Stimulated activated naive CD4-positive, alpha-beta T cell (primary cell): Measurements from ENCODE around the gene HMCN1.
"Not testable (repeated sequence)": the region's sequence is repeated elsewhere in the genome, so short reads cannot be mapped to it uniquely, and the experiment has no call there.

ENCODE experiments used
- DNase-seq, 6 experiments: peaks; one replicate each; lab custom pipeline; 2025; lab: John Stamatoyannopoulos, UW

The HMCN1 gene

DNA sequence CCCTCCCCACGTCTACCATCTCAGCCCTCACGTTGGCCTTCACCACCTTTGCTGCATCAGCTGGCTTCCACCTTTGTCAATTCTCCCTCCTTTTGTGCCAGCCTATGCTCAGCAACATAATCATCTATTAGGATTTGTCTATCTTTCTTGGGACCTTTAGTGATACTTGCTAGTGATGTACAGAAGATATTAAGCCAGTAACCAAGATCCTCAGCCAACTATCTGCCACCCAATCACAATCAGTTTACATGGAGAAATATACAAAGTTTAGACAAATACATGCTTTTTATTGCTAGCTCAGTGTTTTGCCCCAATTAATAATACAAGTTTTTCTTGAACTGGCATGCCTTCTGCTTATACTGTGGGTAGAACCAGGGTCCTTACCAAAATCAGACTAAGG is 468.6 kb downstream of the HMCN1 start:
- no peak for DNase-seq

DNA sequence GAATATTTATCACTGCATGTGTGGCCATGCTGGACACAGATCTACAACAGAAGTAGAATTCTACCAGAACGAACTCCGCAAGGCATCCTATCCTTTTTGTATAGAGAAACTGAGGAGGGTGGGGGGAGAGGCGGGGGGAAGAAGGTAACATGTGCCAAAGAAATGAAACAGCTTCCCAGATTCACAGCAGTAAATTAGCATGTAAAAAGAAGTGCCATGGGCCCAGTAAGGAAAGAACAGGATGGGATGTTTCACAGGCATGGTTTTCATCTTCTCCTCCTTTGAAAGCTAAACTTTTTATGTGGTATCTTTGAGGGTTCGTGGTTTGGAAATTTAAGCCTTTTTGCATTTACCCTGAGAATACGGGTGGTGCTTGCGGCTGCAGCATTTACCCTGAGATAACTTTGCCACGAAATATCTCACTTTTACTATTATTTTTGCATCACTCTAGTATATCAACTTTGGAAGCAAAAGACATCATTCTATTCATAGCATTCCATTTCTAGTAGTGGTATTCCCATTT is 471.9 kb downstream of the HMCN1 start:
- peak in 1 of 6 experiments; percentile 9 for DNase-seq

DNA sequence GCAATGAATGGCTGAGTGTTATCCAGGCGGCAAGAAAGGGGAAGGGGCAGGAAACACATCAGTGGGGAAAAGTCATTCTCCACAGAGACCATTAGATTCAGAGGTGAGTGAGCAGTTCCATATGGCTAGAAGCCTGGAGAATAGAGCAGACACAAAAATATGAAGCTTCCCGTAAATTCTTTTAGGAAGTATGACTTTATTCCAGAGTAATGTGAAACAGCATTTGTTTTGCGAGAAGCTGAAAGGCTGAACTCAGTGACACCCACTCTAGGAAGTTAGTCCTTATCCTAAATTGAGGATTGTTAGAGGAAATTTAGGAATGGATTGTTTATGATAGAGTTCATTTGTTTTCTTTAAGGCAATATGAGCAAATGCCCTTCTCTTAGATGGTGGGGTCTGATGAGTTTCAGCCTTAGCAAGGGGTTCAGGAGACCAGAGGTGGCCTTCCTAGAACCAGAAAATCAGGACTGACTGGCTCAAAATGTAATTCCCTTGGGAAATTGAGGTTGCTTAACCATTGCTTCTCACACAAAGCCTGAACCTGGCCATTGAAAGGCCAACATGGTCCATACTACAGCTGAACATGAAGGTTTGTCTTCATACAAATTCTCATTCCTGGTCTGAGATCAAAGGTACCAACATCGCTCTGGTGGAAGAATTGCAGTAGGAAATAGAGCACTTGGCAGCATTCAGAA is 473.3 kb downstream of the HMCN1 start:
- no peak for DNase-seq

DNA sequence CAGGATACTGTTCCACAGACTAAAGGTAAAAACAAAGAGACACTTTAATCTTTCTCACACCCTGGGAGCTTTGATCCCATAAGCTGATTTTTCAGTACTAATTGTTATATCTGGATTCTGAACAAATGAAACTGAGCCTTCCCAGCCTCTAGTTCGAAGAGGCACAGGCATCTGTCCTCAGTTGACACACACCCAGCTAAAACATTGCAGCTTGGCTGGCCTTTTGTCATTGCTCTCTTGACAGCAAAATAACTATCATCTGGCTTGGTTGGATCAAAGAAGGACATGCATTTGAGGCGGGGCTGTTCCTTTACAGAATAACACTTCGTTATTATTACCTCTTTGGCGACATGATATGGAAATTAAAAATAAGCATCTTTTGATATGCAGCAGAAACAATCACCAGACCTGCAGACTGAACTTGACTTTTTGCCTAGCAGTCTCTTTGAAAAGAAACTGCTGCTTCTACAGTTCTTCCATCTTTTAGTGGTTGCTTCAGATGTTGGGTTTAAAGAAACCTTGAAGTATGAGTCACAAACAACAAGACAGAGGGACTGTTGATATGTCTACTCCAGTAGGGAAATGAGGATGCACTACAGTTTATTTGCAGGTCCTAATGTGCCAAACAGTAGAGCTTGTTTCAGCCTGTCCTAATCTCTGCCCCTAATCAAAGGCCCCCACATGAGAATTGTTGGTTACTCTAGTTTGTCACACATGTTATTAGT is 474.4 kb downstream of the HMCN1 start:
- DNase-seq: no peak

DNA sequence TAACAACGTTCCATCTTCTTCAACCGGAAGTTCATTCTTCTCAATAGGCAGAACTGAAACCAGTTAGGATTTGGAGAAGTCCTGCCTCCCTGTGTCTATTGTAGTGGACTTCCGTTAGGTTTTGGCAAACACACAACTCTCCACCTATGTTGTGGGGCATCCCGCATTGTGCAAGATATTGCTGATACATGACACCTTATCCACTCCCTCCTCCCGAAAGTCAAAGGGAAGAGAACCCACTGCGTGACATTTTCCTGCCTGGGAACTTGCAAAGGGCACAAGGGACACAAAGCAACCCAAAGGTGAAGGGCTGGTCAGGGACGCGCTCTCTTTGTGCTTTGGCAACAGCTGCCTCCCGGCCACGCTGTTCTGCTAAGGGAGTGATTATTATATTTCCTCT is 476.1 kb downstream of the HMCN1 start:
- DNase-seq: no peak

DNA sequence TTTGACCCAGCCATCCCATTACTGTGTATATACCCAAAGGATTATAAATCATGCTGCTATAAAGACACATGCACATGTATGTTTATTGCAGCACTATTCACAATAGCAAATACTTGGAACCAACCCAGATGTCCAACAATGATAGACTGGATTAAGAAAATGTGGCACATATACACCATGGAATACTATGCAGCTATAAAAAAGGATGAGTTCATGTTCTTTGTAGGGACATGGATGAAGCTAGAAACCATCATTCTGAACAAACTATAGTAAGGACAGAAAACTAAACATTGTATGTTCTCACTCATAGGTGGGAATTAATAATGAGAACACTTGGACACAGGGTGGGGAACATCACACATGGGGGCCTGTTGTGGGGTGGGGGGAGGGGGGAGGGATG is 477.4 kb downstream of the HMCN1 start:
- DNase-seq: not testable (repeated sequence)

DNA sequence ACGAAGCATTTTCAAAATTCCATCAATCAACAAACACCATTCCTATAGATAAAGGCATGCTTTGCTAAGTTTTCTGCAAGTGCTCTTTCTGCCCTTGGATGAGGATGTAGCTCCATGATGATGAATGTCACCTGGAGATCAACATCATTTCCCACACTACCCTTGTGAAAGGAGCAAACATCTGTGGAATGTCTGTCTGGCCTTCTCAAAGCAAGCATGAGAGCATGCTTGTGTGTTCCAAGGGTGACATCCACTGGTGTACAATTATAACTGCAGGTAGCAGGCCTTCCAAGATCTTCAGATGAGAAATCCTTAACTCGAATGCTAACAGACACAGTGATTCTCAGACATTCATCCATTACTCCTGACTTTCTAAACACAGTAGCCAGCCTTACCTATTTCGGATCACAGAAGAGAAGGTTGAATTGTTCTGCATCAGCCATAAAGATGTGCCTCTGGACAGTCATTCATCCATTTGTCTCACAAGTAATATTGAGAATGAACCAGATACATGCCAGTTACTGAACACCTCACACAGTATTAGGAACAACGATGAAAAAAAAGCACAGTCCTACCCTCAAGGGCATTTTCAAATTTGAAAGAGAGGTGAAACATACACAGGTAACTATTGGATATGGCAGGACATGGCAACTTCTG is 478.5 kb downstream of the HMCN1 start:
- peak in 2 of 6 experiments; percentile 11 to 27 for DNase-seq

DNA sequence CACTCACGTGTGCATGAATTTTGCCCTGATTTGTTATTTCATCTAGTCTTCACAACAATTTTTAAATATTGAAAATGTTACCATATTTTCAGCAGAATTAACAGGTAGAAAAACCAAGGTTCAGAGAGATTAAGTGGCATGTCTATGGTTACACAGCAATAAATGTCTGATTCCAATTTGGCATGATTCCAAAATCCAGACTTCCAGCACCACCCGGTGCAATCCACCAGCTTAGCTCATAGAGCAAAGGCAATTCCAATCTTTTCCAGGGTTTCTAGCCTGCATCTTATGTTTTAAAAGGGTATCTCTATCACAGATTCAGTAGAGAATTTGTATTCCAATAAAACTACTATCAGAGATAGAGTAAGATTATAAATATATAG is 479.0 kb downstream of the HMCN1 start:
- no peak for DNase-seq

DNA sequence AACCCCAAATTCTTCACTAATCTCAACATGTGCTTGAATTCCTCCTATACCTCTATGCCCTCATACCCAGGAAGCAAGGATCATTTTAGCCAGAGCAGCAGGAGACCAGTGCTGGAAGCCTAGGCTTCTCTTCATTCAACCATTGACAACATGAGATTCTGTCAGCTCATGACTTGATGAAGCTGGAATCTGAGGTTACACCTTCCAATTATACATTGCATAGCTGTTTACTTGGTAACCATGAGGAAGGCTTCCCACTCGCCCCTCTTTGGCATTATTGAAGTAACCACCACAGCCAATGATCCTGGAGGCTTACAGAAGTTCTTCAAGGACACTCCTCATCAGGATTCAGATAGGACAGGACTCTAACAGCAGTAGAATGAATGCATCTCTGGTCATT is 480.6 kb downstream of the HMCN1 start:
- DNase-seq: no peak

DNA sequence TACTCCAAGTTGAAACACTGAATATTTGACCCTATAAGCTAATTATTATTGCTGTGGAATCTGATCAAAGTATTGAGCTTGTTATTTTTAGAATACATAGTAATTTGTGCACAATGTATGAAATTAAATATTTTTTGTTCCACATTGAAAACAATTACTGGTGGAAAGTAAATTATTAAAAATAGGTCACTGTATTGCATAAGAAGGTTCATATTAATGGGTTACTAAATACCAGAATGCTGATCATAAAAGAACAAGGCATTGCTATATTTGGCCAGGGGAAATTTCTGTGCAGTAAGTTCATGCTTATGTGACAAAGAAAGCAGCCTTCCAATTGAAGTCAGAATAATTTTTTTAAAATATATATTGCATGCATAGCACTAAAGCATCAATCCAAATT is 481.4 kb downstream of the HMCN1 start:
- DNase-seq: no peak

DNA sequence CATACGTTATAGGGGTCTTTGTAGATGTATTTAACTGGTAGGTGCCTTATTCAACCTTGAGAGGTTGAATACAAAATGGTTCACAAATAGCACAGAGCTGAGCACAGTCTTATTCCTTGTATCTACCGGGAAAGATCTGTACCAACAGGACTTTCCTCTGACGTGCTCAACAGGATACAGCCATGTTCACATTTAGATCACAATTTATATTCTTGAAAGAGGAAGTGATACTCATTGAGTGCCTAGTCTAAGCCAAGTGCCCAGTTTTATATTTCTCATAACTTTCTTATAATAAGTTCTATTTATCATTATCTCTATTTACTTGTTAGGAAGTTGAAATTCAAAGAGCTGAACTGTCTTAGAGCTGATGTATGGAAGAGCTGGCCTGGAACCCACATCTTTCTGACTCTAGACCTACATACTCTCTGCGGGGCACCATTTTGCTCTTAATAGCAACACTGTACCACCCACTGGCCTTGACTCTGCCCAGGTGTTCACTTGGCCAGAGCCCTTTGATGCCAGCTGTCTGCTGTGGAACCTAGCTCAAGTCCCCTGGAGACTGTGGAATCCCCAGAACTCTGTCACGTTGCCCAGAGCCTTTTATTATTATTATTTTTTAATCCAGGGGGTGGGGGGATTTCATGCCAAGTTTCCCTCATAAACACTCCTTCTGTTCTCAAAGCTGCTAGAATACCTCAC is 484.6 kb downstream of the HMCN1 start:
- DNase-seq: no peak

DNA sequence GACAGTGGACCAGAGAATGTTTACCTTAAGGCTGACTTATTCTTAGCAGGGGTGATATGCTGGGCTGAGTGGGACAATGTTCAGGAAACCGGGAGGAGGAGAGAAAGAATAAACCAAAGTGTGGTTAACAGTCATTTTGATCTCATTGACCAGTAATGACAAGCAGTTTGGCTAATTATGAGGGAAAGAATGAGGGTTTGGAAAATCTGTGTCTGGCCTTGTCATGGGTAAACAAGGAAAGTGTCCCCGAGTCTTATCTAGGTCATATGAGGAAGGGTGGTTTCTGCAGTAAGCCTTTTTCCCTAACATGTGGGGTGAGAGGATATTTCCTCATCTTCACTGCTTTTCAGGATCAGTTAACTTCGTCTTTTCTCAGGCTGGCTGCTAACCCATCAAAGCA is 485.9 kb downstream of the HMCN1 start:
- DNase-seq: no peak

DNA sequence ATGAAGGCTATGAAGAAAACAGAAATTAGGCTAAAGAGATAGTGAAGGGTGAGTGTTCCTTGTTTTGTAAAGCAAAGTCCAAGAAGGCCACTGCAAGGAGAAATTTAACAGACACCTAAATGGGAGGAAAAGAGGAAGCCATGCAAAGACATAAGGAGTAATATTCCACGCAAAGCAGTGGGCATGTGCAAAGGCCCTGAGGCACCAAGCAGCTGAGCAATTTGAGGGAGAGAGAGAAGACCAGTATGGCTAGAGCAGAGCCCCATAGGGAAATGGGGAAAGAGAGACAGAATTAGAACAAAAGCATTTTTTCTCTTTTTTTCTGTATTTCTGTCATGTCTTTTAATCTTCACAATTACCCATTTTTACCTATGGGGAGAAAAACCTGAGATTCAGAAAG is 486.7 kb downstream of the HMCN1 start:
- DNase-seq: no peak

DNA sequence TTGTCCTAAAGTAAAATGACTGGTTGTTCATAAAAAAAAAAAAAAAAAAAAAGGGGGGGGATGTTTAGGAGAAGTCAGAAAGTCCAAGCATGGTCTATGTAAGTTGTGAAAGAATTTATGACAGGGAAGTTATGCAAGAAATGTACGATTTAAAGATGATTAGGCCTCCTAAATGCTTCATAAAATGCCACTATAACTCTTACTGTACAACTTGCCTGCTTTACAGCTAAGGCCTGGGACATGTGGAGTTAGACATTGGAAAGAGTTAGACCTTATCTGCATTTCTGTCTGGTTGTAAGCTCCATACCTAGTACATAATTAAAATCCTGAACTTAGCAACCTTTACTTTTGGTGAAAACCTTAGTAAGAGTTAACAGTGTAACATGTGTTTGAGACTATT is 490.9 kb downstream of the HMCN1 start:
- no peak for DNase-seq

DNA sequence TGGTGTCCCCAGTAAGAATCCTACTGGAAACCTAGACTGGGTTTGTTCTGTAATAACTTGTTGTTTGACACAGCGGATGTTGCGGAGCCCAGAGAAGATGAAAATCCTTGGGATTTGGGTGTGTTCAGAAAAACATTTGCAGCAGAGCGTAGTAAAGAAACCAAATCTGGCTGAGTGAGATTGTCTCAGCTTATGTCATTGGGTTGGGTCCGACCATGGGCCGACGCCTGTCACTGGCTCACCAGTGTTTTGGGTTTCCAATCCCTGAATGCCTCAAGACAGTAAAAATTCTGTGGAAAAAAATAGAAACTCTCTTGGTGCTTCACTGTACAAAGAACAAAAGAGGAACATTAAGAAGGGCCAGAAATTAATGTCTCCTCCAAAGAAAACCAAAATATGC is 494.6 kb downstream of the HMCN1 start:
- no peak for DNase-seq

DNA sequence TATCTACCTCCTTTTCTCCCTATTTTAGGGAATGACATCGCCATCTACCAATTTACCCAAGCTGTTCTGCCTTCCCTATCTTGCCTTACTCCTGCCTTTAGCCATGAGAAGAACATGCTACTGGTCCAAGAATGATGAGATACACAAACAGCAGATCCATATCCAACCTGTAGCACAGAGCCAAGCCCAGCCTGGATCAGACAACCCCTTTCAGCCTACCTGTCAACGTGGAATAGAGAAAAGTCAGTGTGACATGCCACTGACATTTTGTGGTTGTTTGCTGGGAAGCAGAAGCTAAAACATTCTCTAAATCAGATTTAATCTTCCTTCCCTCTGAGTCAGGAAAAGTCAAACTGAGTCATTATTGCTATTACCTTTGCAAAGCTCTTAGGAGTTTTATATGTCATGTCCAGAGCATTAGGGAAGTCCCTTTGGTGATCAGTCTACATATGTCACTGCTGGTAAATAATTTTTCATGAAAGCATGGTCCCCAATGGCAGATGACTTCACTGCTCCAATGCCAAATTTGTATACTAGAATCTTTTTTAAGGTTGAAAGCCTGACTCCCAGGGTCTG is 497.8 kb downstream of the HMCN1 start:
- no peak for DNase-seq

DNA sequence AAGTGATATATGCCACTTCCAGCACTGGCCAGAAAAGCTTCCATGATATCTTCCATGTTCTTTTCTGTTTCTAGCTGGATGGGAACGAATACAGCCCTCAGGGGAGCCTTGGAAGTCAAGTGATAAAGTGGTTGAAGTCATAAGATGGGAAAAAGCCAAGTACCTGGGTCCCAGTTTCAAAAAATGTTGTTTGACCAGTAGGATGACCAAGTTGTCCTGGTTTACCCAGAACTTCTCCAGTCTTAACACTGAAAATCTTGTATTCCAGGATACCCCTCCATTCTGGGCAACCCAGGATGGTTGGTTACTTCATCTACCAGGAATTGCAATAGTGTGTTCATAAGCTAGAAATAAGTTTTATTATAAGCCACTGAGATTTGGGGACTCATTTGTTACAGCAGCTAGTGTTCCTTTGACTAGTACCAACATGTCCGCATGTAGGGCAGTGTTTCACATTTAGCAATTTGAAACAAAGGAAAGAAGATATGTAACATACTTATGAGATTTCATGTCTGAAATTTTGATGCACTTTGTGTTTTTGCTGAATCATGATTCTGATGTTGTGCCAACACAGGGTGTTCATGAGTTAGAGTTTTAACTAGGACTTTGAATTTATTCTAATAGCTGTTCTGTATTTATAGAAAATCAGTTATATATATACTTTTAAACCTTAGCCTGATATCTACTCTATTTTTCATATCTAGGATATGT is 500.9 kb downstream of the HMCN1 start:
- DNase-seq: no peak

DNA sequence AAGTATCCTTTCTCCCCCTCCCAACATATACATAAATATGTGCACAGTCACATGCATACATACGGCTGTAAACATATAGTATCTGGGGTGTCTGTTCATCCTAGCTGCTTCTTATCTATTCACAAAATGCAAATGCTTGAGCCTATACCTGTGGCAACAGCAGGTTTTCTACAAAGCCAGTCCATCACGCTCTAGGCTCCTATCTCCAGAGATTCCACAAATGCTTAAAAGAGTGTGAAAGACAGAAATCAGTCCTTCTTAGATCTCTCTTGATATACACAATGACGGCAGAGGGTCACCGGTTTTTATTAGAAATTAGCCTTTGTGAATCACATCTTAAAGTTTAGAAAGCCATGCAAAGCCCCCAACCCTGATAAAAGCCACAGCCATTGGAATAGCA is 501.5 kb downstream of the HMCN1 start:
- no peak for DNase-seq

DNA sequence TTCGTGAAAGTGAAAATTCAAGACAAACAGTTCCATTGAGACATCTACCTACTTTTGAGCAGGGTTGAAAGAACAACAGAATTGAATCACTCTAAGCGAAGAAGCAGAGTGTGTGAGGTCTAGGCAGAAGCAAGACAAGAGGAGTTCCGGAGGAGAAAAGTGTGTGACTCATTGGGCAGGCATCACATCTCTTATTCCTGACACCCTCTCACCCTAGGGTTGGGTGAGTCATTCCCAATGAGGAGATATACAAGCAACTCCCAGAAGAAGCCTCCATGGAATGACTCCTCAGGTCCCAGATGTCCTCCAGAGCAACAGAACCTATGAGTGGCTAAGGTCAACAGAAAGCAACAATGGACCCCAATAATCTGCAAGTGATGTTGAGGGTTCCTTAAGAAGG is 502.7 kb downstream of the HMCN1 start:
- DNase-seq: no peak

DNA sequence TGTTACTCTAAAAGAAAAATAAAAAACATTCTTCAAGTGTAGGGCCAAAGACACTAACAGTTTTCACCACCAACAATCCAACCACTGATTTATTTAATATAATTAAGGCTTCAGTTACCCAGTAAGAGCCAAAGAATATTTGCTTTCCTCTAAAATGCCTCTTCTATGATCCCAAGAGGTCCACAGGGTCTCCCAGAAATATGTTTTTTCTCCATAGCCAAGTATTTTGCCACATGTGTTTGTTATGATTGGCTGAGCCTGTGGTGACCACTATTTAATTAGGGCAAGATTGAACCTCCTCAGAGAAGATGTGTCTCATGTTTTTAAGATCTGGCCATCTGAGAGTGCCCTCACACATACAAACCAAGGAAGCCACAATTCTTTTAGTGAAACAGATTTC is 505.0 kb downstream of the HMCN1 start:
- DNase-seq: no peak

DNA sequence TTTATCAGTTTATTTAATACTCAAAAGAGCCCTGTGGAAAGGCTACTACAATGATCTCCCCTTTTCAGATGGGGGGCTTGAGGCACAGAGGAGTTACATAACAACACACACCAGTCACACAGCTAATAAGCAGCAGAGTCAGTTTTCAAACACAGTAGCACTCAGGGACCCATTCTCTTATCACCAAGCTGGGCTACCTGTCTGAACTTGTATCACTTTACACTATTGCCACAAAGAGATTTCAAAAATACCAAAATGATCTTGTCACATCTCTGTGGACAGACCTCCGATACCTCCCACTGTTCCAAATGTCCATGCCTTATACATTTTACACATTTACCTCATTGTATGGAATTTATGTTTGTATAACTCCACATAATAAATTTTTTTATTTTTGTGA is 506.2 kb downstream of the HMCN1 start:
- no peak for DNase-seq
